ENCODE measurements around the gene TOGARAM1.

TOGARAM1 gene

DNA sequence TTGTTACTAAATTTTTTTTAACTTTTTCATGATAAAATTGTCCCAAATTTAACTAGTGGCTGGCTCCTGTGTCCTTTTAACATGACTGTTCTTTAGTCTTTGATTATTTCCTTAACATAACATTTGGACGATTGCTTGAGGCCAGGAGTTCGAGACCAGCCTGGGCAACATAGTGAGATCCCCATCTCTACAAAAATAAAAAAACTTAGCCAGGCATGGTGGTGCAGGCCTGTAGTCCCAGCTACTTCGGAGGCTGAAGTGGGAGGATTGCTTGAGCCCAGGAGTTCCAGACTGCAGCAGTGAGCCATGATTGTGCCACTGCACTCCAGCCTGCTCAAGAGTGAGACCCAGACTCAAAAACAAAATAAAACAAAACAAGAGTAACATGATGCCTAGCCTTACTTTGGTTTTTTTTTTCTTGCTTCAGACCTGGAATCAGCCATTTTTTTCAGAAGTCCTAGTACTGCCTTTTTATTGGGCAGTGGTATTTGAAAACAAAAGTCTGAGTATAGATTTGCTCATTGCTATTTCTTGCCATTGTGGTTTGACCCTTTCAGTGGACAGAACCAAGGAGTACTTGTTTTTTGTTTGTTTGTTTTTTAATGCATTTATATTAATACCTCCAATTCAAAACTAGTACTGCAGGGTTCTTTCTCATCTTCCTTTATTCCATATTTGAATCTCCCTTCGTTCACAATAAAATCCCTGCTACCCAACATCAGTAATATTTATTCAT, 4.8 kb downstream of the TOGARAM1 start:
- DNase-seq: no peak

GRCh38 chr14:44968714-44969113, 6.7 kb downstream of the TOGARAM1 start:
- DNase-seq: no peak

- DNase-seq: no peak
These were observed 8.9 kb downstream of the TOGARAM1 start for GRCh38 chr14:44970907-44971306.

DNA sequence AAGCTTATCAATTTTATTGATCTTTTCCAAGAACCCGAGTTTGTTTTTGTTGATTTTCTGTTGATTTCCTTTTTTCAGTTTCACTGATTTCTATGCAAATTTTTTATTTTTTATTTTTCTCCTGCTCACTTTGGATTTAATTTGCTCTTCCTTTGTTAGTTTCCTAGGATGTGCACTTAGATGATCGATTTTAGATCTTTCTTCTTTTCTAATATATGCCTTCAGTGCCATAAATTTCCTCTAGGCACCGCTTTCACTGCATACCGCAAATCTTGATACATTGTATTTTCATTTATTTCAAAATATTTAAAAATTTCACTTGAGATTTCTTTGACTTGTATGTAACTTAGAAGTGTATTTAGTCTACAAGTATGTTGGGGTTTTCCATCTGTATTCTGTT, 9.5 kb downstream of the TOGARAM1 start:
- no peak for DNase-seq

GRCh38 chr14:44979273-44979672, 17.3 kb downstream of the TOGARAM1 start:
- no peak for DNase-seq

DNA sequence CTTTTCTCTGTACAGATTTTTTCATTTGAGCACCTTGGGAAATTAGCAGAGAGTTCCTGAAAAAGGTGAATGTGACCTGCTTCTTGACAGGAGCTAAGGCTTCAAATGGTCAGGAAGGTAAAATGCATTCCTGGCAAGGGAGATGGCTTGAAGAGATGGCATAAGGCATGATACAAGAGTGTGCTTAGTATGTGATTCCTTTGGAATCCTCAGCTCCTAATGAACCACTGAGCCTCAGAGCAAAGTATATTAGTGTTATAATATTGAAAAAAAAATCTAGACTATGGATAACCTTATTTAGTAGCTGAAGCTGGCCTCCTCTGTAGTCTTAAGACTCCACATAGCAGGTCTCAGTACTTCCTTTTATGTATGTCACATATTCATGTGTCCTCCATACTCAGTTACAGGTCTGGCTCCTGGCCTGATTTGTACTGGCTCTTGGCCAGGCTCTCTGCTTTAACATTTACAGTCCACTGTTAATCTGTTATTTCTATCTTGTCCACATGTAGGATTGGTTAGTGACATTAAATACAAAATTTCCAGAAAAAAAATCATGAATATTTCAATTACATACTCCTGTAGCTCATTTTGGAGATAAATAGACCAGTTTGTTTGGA, 17.9 kb downstream of the TOGARAM1 start:
- DNase-seq: no peak

DNA sequence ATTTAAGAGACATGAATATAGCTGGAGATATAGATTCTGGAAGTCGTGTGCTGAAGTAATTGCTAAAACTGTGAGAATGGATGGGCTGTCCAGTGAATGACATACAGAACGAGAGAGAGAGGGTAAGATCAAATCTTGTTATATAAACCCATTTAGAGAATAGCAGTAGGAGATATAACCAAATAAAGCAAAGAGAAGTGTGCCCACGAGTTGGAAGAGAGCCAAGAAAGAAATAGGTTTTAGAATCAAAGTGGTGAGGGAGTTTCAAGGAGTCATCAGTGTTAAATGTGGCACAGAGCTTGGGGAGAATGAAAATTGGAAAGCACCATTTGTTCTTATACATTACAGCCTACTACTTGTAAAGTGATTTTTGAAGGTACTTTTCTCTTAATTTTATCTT, 19.2 kb downstream of the TOGARAM1 start:
- DNase-seq: no peak

DNA sequence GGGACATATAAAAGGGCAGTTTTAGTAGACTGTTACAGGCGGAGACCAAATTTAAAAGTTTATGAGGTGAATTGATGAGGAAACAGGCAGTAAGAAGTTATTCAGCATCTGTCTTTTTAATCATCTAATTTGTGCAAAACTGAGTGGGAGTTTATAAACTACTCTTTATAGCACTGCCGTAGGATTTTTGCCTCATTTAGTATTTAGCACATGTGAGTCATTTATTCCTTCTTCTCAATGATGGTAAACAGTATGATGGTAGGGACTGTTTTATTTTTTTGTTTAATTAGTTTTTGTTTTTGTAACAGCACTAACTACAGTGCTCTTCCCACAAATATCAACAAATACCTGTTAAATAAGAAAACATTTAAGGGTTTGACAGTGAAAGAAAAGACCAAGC, 20.6 kb downstream of the TOGARAM1 start:
- no peak for DNase-seq

- no peak for DNase-seq
These were observed 26.7 kb downstream of the TOGARAM1 start for GRCh38 chr14:44988694-44989093.

GRCh38 chr14:44989497-44990440, 27.8 kb downstream of the TOGARAM1 start:
- DNase-seq: no peak

DNA sequence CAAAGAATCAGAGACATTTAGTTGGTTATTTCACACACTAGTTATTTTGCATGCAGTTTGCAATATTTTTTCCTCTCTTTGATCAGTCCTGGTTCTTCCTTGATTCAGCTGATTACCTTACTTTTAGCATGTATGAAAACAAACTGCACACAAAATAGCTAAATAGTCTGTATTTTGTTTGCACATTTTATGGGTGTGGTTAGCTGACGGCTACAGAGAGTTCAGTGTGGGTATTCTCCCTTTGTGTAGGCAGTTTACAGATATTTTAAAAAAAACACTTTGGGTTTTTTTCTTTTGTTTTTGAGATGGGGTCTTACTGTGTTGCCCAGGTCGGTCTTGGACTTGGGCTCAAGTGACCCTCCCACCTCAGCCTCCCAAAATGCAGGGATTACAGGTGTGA, 28.5 kb downstream of the TOGARAM1 start:
- no peak for DNase-seq

GRCh38 chr14:44995196-44995595, 33.2 kb downstream of the TOGARAM1 start:
- DNase-seq: no peak

DNA sequence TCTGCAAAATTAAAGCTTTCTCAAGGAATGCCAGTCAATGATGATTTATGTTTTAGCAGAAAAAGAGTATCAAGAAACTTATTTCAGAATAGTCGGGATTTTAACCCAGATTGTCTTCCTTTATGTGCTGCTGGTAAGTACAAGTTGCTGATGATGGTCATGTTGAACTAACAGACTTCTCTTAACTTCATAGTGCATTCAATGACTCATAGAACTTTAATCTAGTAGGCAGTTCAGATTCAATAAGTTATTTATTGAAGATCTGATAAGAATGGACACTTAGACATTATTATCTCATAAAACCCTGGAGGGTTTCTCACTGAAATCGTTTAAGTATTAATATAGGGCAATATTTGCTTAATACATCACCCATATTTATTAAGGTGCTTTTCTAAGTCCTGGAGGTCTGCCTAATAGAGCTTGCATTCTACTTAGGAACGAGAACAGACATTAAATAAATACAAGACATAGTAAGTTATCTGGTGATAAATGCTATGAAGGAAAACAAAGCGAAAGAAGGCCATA, 33.8 kb downstream of the TOGARAM1 start:
- no peak for DNase-seq

DNA sequence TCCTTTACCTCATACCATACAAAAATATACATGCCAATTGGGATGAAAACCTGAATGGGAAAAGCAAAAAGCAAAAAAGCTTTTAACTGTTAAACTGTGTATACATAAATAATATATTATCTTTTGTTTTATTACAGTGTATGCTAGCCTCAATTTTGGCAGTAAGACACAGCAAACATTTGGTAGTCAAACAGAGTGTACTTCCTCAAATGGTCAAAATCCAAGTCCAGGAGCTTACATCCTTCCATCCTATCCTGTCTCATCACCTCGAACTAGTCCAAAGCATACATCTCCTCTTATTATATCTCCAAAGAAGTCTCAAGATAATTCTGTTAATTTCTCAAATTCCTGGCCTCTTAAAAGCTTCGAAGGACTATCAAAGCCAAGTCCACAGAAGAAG, 41.9 kb downstream of the TOGARAM1 start:
- no peak for DNase-seq

DNA sequence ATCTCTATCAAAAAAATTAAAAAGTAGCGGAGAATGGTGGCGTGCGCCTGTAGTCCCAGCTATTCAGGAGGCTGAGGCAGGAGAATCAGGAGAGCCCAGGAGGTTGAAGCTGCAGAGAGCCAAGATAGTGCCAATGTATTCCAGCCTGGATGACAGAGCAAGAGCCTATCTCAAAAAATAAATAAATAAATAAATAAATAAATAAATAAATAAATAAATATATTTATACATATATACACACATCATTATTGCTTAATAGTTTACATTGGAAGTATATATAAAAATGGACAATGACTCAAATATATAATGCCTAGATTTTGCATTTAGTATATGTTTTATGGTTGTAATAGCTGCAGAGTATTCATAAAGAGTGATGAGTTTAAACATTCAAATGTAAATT, 53.1 kb downstream of the TOGARAM1 start:
- no peak for DNase-seq

GRCh38 chr14:45028107-45028626, 66.2 kb downstream of the TOGARAM1 start:
- DNase-seq: no peak

DNA sequence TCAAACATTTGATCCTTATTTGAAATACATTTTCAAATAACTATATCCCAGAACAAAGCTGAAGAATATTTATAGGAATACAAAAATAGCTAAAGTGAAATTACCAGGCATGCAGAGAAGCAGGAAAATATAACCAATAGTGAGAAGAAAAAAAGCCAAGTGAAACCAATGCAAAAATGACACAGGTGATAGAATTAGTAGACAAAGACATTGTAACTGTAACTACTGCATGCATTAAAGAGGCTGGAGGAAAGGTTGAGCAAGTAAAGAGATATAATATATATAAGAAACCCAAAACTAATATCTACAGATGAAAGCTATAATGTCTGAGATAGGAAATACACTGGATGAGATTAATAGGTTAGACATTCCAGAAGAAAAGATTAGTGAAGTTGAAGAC, 72.7 kb downstream of the TOGARAM1 start:
- no peak for DNase-seq

DNA sequence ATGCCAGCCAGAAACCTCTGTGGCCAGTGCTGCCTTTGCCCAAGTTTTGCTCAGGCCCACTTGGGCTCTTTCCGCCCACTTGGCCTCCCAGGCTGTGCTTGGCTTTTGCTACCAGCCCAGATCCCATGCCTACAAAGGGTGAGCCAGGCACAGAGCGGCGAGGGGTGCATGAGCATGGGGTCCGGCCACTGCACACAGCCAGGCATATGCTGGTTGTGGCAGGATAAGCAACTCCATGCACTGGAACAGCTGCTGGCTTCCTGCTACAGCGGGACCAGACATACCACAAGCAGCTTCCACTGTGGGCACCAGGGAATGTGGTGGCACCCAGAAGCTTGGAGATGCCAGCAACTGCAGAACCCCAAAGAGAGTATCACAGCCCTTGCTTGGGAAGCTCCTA, 76.3 kb downstream of the TOGARAM1 start:
- DNase-seq: no peak

- DNase-seq: no peak
These were observed 76.9 kb downstream of the TOGARAM1 start for GRCh38 chr14:45038865-45039264.

DNA sequence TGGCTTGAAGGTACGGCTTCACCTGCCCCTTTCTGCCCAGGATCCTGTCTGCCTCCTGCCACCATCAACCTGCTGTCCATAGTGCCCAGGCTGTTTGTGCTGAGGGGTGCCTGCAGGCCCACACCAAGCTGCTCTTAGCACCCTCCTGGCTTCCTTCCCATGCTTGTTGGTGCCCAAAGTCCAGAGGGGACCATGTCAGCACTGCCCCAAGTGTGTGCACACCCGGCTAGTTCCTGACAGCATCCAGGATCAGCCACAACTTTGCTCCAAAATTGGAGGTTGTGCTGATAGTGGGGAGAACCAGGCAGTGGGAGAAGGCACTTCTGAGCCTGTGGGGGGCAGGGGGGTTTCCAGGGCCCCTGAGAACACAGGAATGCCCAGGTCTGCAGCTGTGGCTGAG, 77.4 kb downstream of the TOGARAM1 start:
- no peak for DNase-seq

- no peak for DNase-seq
These were observed 79.7 kb downstream of the TOGARAM1 start for GRCh38 chr14:45041641-45042040.

- no peak for DNase-seq
These were observed 82.6 kb downstream of the TOGARAM1 start for GRCh38 chr14:45044638-45045037.

GRCh38 chr14:45048385-45048784, 86.4 kb downstream of the TOGARAM1 start:
- DNase-seq: no peak
